Endothelial cell of umbilical vein (primary cell): ENCODE data around the gene FBXO45. TPM values are rescaled to one million over a fixed set of nuclear protein-coding genes. Genes with fewer than 3 reads are reported as not detected.
"Not testable (repeated sequence)": the region's sequence is repeated elsewhere in the genome, so short reads cannot be mapped to it uniquely, and the experiment has no call there.

ENCODE experiments used
- BruUV-seq: library from RNA; stranded (reverse); fragments of 400-500 nt; replicated peaks from 2 replicates; lab custom pipeline; 2021; lab: Mats Ljungman, UMichigan
- CTCF ChIA-PET: fragments of 300-600, 350-600 bp; sonication (Branson Sonifier 250); formaldehyde crosslinking; loops from one replicate; lab custom pipeline; 2021; ENCODE audit warnings: antibody characterized with exemption, inconsistent platforms; lab: Charles Lee
- POLR2A ChIA-PET: fragments of 300-600, 350-600 bp; sonication (Branson Sonifier 250); formaldehyde crosslinking; loops from one replicate; lab custom pipeline; 2021; ENCODE audit warnings: antibody characterized with exemption, inconsistent platforms; lab: Charles Lee
- DNase-seq: peaks from one replicate; pipeline ENCODE4 v3.0.0-alpha.2; 2011; ENCODE audit warnings: low read depth, low spot score
- FAIRE-seq: peaks from 2 replicates; lab custom pipeline; 2011; peaks lifted over from hg19 to GRCh38; lab: Jason Lieb, UNC
- H2AFZ ChIP-seq: 2 replicates; pipeline ENCODE4 v1.6.0; 2012; ENCODE audit warnings: low read depth, low read length, control low read depth, inconsistent platforms
- H3K27ac ChIP-seq: 2 replicates; pipeline ENCODE4 v1.5.1; 2011; ENCODE audit warnings: low read depth, mild to moderate bottlenecking, control low read depth, low read length, moderate library complexity; ENCODE audit not compliant: insufficient read depth
- H3K27me3 ChIP-seq, 2 experiments: 2 replicates each; pipeline versions ENCODE4 v1.6.0 to v1.6.1; 2011; ENCODE audit warnings: low read length in 2 of 2, mixed read lengths in 1 of 2; ENCODE audit not compliant: control insufficient read depth in 2 of 2, insufficient read depth in 2 of 2
- H3K36me3 ChIP-seq, 2 experiments: 2 replicates in 1 of 2; 3 replicates in 1 of 2; pipeline ENCODE4 v1.5.1; 2011; ENCODE audit warnings: low read length in 2 of 2, mild to moderate bottlenecking in 1 of 2, moderate library complexity in 1 of 2; ENCODE audit not compliant: control insufficient read depth in 2 of 2, insufficient read depth in 2 of 2; ENCODE audit errors: extremely low read depth in 1 of 2
- H3K4me1 ChIP-seq: 3 replicates; pipeline ENCODE4 v1.5.1; 2011; ENCODE audit warnings: mild to moderate bottlenecking, low read length; ENCODE audit not compliant: control insufficient read depth, insufficient read depth; ENCODE audit errors: extremely low read depth
- H3K4me2 ChIP-seq: 2 replicates; pipeline ENCODE4 v1.6.1; 2011; ENCODE audit warnings: low read length, control low read depth, mixed read lengths; ENCODE audit not compliant: insufficient read depth
- H3K4me3 ChIP-seq, 3 experiments: fragments of 200-600 bp in 1 of 3; sonication (generic), shearing (Covaris generic) in 1 of 3; replicated peaks in 1 of 3; 2 replicates each; pipeline ENCODE4 v1.5.1; 2011 to 2016; ENCODE audit warnings: control low read depth in 3 of 3, low read length in 3 of 3, mild to moderate bottlenecking in 2 of 3, inconsistent platforms in 1 of 3, low read depth in 1 of 3, moderate library complexity in 1 of 3; ENCODE audit not compliant: insufficient read depth in 1 of 3
- H3K79me2 ChIP-seq: 2 replicates; pipeline ENCODE4 v1.6.0; 2012; ENCODE audit warnings: low read length, inconsistent platforms; ENCODE audit not compliant: control insufficient read depth, insufficient read depth
- H3K9ac ChIP-seq: replicated peaks from 2 replicates; pipeline ENCODE3; 2011; ENCODE audit warnings: low read length, control low read depth; ENCODE audit not compliant: insufficient read depth; ENCODE audit errors: extremely low read depth
- H3K9me1 ChIP-seq: replicated peaks from 3 replicates; pipeline ENCODE4 v1.6.0; 2011; ENCODE audit warnings: mild to moderate bottlenecking, low read length; ENCODE audit not compliant: control insufficient read depth, insufficient read depth; ENCODE audit errors: extremely low read depth
- H3K9me3 ChIP-seq: replicated peaks from 2 replicates; pipeline ENCODE4 v1.5.1; 2012; ENCODE audit warnings: low read length, inconsistent platforms; ENCODE audit not compliant: control insufficient read depth, insufficient read depth
- H4K20me1 ChIP-seq: replicated peaks from 2 replicates; pipeline ENCODE3; 2011; ENCODE audit warnings: mild to moderate bottlenecking, low read length; ENCODE audit not compliant: control insufficient read depth, insufficient read depth; ENCODE audit errors: extremely low read depth
- EZH2 ChIP-seq: IDR thresholded peaks from 2 replicates; pipeline ENCODE4 v1.6.1; 2012; ENCODE audit warnings: borderline replicate concordance, low read depth, mild to moderate bottlenecking, moderate library complexity, low read length, inconsistent platforms; ENCODE audit not compliant: severe bottlenecking
- FOS ChIP-seq: IDR thresholded peaks from 2 replicates; pipeline ENCODE4 v1.6.1; 2011; ENCODE audit warnings: mild to moderate bottlenecking, low read length, moderate library complexity, borderline replicate concordance; ENCODE audit not compliant: insufficient read depth
- GATA2 ChIP-seq: IDR thresholded peaks from 2 replicates; pipeline ENCODE4 v1.7.0; 2011; ENCODE audit warnings: low read depth, mild to moderate bottlenecking, moderate library complexity, mixed read lengths, low read length; ENCODE audit not compliant: insufficient read length, insufficient read depth
- JUN ChIP-seq: IDR thresholded peaks from 2 replicates; pipeline ENCODE4 v1.6.1; 2011; ENCODE audit warnings: borderline replicate concordance, low read depth; ENCODE audit not compliant: insufficient read length, insufficient read depth
- MYC ChIP-seq: IDR thresholded peaks from one replicate; pipeline ENCODE4 v1.6.1; 2011; ENCODE audit warnings: mild to moderate bottlenecking, low read depth, low read length
- POLR2A ChIP-seq: IDR thresholded peaks from 2 replicates; pipeline ENCODE4 v1.6.1; 2012; ENCODE audit warnings: low read depth, mild to moderate bottlenecking, control low read depth, low read length
- POLR2AphosphoS5 ChIP-seq: IDR thresholded peaks from 2 replicates; pipeline ENCODE4 v1.6.1; 2012; ENCODE audit warnings: low read depth, mild to moderate bottlenecking, control low read depth, low read length, moderate library complexity; ENCODE audit not compliant: insufficient read depth
- dilution Hi-C: fragments of 300-500 bp; cut with MboI; formaldehyde crosslinking; loops from one replicate; pipeline ENCODE4 v1.15.0; 2019; ENCODE audit warnings: low sequenced_read_pairs; ENCODE audit not compliant: extremely low pct_ligation_motif_present
- intact Hi-C: fragments of 100-400 bp; cut with micrococcal nuclease; formaldehyde crosslinking; loops from one replicate; pipeline ENCODE4 v1.10.0; 2022
- polyA plus RNA-seq, 4 experiments: library from polyadenylated mRNA; depleted of rRNA in 3 of 4; stranded (reverse) in 3 of 4; unstranded in 1 of 4; fragments of >200 nt; gene quantifications; 2 replicates each; pipeline versions ENCODE4 v1.2.1 to v1.2.3, GENCODE V29; 2011 to 2012; ENCODE audit warnings: missing spikeins in 1 of 4
- total RNA-seq: library from RNA; stranded (reverse); gene quantifications from 2 replicates; pipeline ENCODE4 v1.2.3, GENCODE V29; 2021
- TF ChIP-seq, protein P1 (sequence below): IDR thresholded peaks from 2 replicates; pipeline ENCODE4 v1.6.1; 2011; ENCODE audit not compliant: insufficient read depth, insufficient read length
- TF ChIP-seq, protein P2 (sequence below), 2 donors: IDR thresholded peaks; 1 replicate in 1 of 2; 2 replicates in 1 of 2; pipeline ENCODE4 v1.5.1; 2011; ENCODE audit warnings: low read length in 2 of 2, mild to moderate bottlenecking in 2 of 2, moderate library complexity in 2 of 2, control low read depth in 1 of 2, inconsistent platforms in 1 of 2, low read depth in 1 of 2; ENCODE audit not compliant: insufficient read depth in 1 of 2; ENCODE audit errors: extremely low read depth in 1 of 2

FBXO45 gene
- total and polyA plus RNA-seq, 2 donors (not counting 3 experiments of a cell fraction or from before 2014, with no cell fraction given): 3.5 to 12.4 TPM

DNA sequence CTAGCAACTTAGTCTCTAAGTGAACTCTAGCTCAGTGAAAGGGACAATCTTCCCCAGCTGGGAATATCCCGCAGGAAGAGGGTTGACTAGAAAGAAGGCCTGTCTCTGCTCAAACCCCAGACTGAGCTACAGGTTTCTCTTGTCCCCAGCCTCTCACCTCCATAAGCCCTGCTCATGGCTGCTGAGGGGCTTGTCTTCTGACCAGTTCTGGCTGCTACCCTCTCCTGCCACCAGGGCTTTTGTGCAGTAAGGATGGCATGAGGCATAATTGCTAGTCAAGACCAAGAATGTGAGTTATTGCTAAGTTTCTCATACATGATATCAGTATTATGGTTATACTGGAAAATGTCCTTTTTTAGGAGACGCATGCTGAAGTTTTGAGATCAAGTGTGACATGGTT lies 21.4 kb upstream of the FBXO45 start:
- Histone ChIP-seq H4K20me1 (no peaks in the 10 kb centered on the region), H3K4me2 (no peak overlapping the region), H3K27ac (no peak overlapping the region), H3K4me1 (no peaks in the 10 kb centered on the region), H3K9me3 (peaks cover 2% of the 10 kb centered on the region), H2AFZ (no peak overlapping the region), H3K4me3 (no peak overlapping the region), H3K9me1 (no peaks in the 10 kb centered on the region), H3K9ac (no peak overlapping the region), H3K27me3 (peaks cover 2 to 3% of the 10 kb centered on the region in 2 experiments), H3K36me3 (no peaks in the 10 kb centered on the region), H3K79me2 (no peaks in the 10 kb centered on the region)
- no TSS peak for BruUV-seq
- intact Hi-C loops: no loop called here
- TF ChIP-seq, protein P1, sequence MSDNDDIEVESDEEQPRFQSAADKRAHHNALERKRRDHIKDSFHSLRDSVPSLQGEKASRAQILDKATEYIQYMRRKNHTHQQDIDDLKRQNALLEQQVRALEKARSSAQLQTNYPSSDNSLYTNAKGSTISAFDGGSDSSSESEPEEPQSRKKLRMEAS: no peak
- no peak for TF ChIP-seq MYC
- TF ChIP-seq POLR2AphosphoS5: no peak
- TF ChIP-seq POLR2A: no peak
- TF ChIP-seq JUN: no peak
- TF ChIP-seq GATA2: no peak
- TF ChIP-seq EZH2: no peak
- TF ChIP-seq, protein P2, sequence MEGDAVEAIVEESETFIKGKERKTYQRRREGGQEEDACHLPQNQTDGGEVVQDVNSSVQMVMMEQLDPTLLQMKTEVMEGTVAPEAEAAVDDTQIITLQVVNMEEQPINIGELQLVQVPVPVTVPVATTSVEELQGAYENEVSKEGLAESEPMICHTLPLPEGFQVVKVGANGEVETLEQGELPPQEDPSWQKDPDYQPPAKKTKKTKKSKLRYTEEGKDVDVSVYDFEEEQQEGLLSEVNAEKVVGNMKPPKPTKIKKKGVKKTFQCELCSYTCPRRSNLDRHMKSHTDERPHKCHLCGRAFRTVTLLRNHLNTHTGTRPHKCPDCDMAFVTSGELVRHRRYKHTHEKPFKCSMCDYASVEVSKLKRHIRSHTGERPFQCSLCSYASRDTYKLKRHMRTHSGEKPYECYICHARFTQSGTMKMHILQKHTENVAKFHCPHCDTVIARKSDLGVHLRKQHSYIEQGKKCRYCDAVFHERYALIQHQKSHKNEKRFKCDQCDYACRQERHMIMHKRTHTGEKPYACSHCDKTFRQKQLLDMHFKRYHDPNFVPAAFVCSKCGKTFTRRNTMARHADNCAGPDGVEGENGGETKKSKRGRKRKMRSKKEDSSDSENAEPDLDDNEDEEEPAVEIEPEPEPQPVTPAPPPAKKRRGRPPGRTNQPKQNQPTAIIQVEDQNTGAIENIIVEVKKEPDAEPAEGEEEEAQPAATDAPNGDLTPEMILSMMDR (IDR thresholded peaks at IDR 0.05; ENCODE audit: extremely low read depth in 1 of 2, insufficient read depth in 1 of 2, low read depth in 1 of 2, low read length in 2 of 2): no peak
- no peak for TF ChIP-seq FOS
- DNase-seq: no peak
- dilution Hi-C loops: no loop called here
- ChIA-PET POLR2A (no interaction called here), CTCF (interaction anchor here (0.9 to 2.8 kb wide), 4 partner anchors 8 to 22 kb away, joined by 3 to 8 read pairs (median 4); partner anchors contain the start of genes FBXO45 and WDR53)
- FAIRE-seq: no peak

DNA sequence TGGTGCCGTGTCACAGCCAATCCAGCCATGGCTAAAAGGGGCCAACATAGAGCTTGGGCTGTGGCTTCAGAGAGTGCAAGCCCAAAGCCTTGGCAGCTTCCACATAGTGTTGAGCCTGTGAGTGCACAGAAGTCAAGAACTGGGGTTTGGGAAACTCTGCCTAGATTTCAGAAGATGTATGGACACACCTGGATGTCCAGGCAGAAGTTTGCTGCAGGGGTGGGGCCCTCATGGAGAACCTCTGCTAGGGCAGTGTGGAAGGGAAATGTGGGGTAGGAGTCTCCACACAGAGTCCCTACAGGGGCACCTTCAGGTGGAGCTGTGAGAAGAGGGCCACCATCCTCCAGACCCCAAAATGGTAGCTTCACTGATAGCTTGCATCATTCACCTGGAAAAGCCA lies 19.1 kb upstream of the FBXO45 start:
- H3K4me2 ChIP-seq, H3K79me2 ChIP-seq, H3K4me1 ChIP-seq, H3K9me1 ChIP-seq, BruUV-seq, FAIRE-seq, H3K4me3 ChIP-seq, H4K20me1 ChIP-seq, H3K27me3 ChIP-seq, dilution Hi-C loops, H3K36me3 ChIP-seq, DNase-seq, intact Hi-C loops, H2AFZ ChIP-seq, POLR2A ChIA-PET, H3K9me3 ChIP-seq, H3K27ac ChIP-seq, H3K9ac ChIP-seq: not testable (repeated sequence)
- CTCF ChIA-PET: interaction anchor here (1.2 to 2.8 kb wide), 2 partner anchors 10 to 14 kb away, joined by 4 to 8 read pairs; no protein-coding TSS in a partner anchor

DNA sequence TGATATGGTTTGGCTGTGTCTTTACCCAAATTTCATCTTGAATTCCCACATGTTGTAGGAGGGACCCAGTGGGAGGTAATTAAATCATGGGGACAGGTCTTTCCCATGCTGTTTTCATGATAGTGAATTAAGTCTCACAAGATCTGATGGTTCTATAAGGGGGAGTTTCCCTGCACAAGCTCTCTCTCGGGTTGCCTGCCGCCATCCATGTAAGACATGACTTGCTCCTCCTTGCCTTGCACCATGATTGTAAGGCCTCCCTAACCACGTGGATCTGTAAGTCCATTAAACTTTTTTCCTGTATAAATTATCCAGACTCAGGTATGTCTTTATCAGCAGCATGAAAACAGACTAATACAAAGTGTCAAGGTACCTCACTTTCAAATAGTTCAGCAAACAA lies 18.3 kb upstream of the FBXO45 start:
- not testable (repeated sequence) for H3K79me2 ChIP-seq

More for the DNA sequence above, 18.3 kb upstream of the FBXO45 start:
- H3K9me3 ChIP-seq, H2AFZ ChIP-seq, BruUV-seq, H3K9ac ChIP-seq, H3K4me1 ChIP-seq, H3K27me3 ChIP-seq, H3K4me3 ChIP-seq, POLR2A ChIA-PET, DNase-seq, dilution Hi-C loops, intact Hi-C loops, H3K4me2 ChIP-seq, FAIRE-seq, H3K27ac ChIP-seq, H3K9me1 ChIP-seq, H4K20me1 ChIP-seq, H3K36me3 ChIP-seq: not testable (repeated sequence)
- CTCF ChIA-PET: interaction anchor here (1.2 kb wide), 1 partner anchor 11 kb away, joined by 4 read pairs; no protein-coding TSS in a partner anchor
